Sigmoid colon (tissue), 7 donors: Measurements from ENCODE around the gene PPFIBP1. TPM values are rescaled to one million over a fixed set of nuclear protein-coding genes. Genes with fewer than 3 reads are reported as not detected.
"Not testable (repeated sequence)": the region's sequence is repeated elsewhere in the genome, so short reads cannot be mapped to it uniquely, and the experiment has no call there.

ENCODE experiments used
- DNase-seq: peaks from one replicate; pipeline ENCODE4 v3.0.0-alpha.2; 2019
- H3K27ac ChIP-seq, 4 donors: fragments of 200-600 bp; sonication (generic); one replicate each; pipeline ENCODE4 v1.5.1; 2016 to 2019; ENCODE audit warnings: mild to moderate bottlenecking in 1 of 4
- H3K27me3 ChIP-seq, 3 donors: fragments of 200-600 bp; sonication (generic); one replicate each; pipeline ENCODE4 v1.5.1; 2019; ENCODE audit warnings: mild to moderate bottlenecking in 1 of 3
- H3K36me3 ChIP-seq, 4 donors: fragments of 200-600 bp; sonication (generic); one replicate each; pipeline ENCODE4 v1.5.1; 2016 to 2019
- H3K4me1 ChIP-seq, 4 donors: fragments of 200-600 bp; sonication (generic); one replicate each; pipeline ENCODE4 v1.5.1; 2017 to 2019
- H3K4me3 ChIP-seq, 4 donors: fragments of 200-600 bp; sonication (generic); one replicate each; pipeline ENCODE4 v1.5.1; 2017 to 2019; ENCODE audit warnings: mild to moderate bottlenecking in 2 of 4, moderate library complexity in 1 of 4
- H3K9me3 ChIP-seq, 4 donors: fragments of 200-600 bp in 3 of 4; sonication (generic) in 3 of 4; one replicate each; pipeline versions ENCODE4 v1.5.1 to v1.6.1; 2013 to 2019
- CTCF ChIP-seq, 4 experiments: fragments of 450-650 bp in 3 of 4; fragments of 200-600 bp in 1 of 4; IDR thresholded peaks; one replicate each; pipeline ENCODE4 v1.5.1; 2016 to 2019; ENCODE audit warnings: antibody characterized with exemption in 4 of 4, mild to moderate bottlenecking in 3 of 4, moderate library complexity in 2 of 4
- EP300 ChIP-seq, 4 donors: sonication (generic); formaldehyde crosslinking; IDR thresholded peaks; one replicate each; pipeline ENCODE4 v1.6.1; 2017; ENCODE audit warnings: antibody characterized with exemption in 4 of 4
- POLR2A ChIP-seq, 2 donors: fragments of 450-650 bp; IDR thresholded peaks; one replicate each; pipeline ENCODE4 v1.6.1; 2016; ENCODE audit warnings: antibody characterized with exemption in 2 of 2, mild to moderate bottlenecking in 2 of 2, moderate library complexity in 2 of 2
- POLR2AphosphoS5 ChIP-seq, 4 donors: sonication (generic); formaldehyde crosslinking; IDR thresholded peaks; one replicate each; pipeline ENCODE4 v1.6.1; 2017; ENCODE audit warnings: antibody characterized with exemption in 4 of 4
- WGBS, 2 donors: extraction: QIAGEN DNeasy Blood & Tissue Kit; methylation state at CpG; one replicate each; pipeline ENCODE4 v1.1.7; 2013; 5-methylcytosine and 5-hydroxymethylcytosine counted together
- intact Hi-C: fragments of 100-400 bp; cut with DNase I; formaldehyde crosslinking; loops from one replicate; pipeline ENCODE4 v1.15.1; 2023
- polyA plus RNA-seq, 3 donors: library from polyadenylated mRNA; stranded (reverse); fragments of 200-250 nt; gene quantifications; one replicate each; pipeline ENCODE4 v1.2.3, GENCODE V29; 2013
- total RNA-seq, 4 donors: library from RNA; depleted of rRNA; stranded (reverse); fragments of >200 nt; gene quantifications; one replicate each; pipeline ENCODE4 v1.1.0, GENCODE V29; 2016
- donor health status: healthy with polysubstance abuse.
- donor health status: Bipolar disorder and iron deficiency.
- donor health status: healthy.

The PPFIBP1 gene
- total and polyA plus RNA-seq, 7 donors: 5.5 to 101 (median 65.3) TPM

GRCh38 chr12:27631813-27632491 is 107.9 kb downstream of the PPFIBP1 start:
- intact Hi-C loops: no loop called here
- H3K4me1 ChIP-seq: peaks cover 0 to 20% (median 10%) of the 10 kb centered on the region in 4 donors
- DNase-seq: no peak
- peaks cover 0 to 12% (median 0%) of the 10 kb centered on the region in 4 donors for H3K36me3 ChIP-seq
- no peaks in the 10 kb centered on the region for H3K27me3 ChIP-seq
- no peaks in the 10 kb centered on the region for H3K9me3 ChIP-seq
- no peak overlapping the region for H3K4me3 ChIP-seq
- TF ChIP-seq POLR2A (IDR thresholded peaks at IDR 0.05): no peak
- no peak for TF ChIP-seq EP300 (IDR thresholded peaks at IDR 0.05)
- TF ChIP-seq POLR2AphosphoS5 (IDR thresholded peaks at IDR 0.05): no peak
- no peak for TF ChIP-seq CTCF (IDR thresholded peaks at IDR 0.05)
- peak overlapping the region in 1 of 4 donors; percentile 8 for H3K27ac ChIP-seq
- 20 to 57% methylated on average over 2 of the region's 2 CpGs for WGBS, 2 donors

GRCh38 chr12:27635349-27635972 is 111.5 kb downstream of the PPFIBP1 start:
- 51 to 67% methylated on average over 7 of the region's 7 CpGs for WGBS, 2 donors
- no peak for DNase-seq
- H3K27me3 ChIP-seq: no peaks in the 10 kb centered on the region
- peak in 1 of 4 donors; percentile 13 for TF ChIP-seq POLR2AphosphoS5 (IDR thresholded peaks at IDR 0.05)
- no peak for TF ChIP-seq EP300 (IDR thresholded peaks at IDR 0.05)
- peak; percentile 54 to 64 (median 58) for TF ChIP-seq CTCF (IDR thresholded peaks at IDR 0.05)
- no peak overlapping the region for H3K27ac ChIP-seq
- peaks cover 0 to 20% (median 7%) of the 10 kb centered on the region in 4 donors for H3K4me1 ChIP-seq
- H3K4me3 ChIP-seq: no peak overlapping the region
- H3K9me3 ChIP-seq: no peaks in the 10 kb centered on the region
- intact Hi-C loops: loop anchor here (1.0 kb wide), 1 partner anchor 200 kb away; no protein-coding TSS in a partner anchor
- H3K36me3 ChIP-seq: peaks cover 0 to 14% (median 0%) of the 10 kb centered on the region in 4 donors

GRCh38 chr12:27636569-27636968 is 112.6 kb downstream of the PPFIBP1 start:
- H3K9me3 ChIP-seq, H3K27me3 ChIP-seq, H3K4me3 ChIP-seq, intact Hi-C loops, DNase-seq, H3K27ac ChIP-seq: not testable (repeated sequence)
- Histone ChIP-seq H3K36me3 (peaks cover 0 to 14% (median 0%) of the 10 kb centered on the region in 4 donors), H3K4me1 (peaks cover 0 to 15% (median 6%) of the 10 kb centered on the region in 4 donors)
- WGBS, 2 donors: 91 to 92% methylated on average over 4 of the region's 4 CpGs

GRCh38 chr12:27637524-27637923 is 113.5 kb downstream of the PPFIBP1 start:
- WGBS, 2 donors: 74 to 84% methylated on average over 1 of the region's 1 CpG
- DNase-seq: no peak
- intact Hi-C loops: no loop called here
- Histone ChIP-seq H3K9me3 (no peaks in the 10 kb centered on the region), H3K4me1 (peaks cover 0 to 6% (median 2%) of the 10 kb centered on the region in 4 donors), H3K27me3 (no peaks in the 10 kb centered on the region), H3K27ac (no peak overlapping the region), H3K36me3 (peaks cover 0 to 14% (median 0%) of the 10 kb centered on the region in 4 donors), H3K4me3 (no peak overlapping the region)
- TF ChIP-seq POLR2AphosphoS5 (IDR thresholded peaks at IDR 0.05): no peak
- no peak for TF ChIP-seq CTCF (IDR thresholded peaks at IDR 0.05)
- no peak for TF ChIP-seq EP300 (IDR thresholded peaks at IDR 0.05)
- no peak for TF ChIP-seq POLR2A (IDR thresholded peaks at IDR 0.05)

GRCh38 chr12:27639265-27639664 is 115.3 kb downstream of the PPFIBP1 start:
- Histone ChIP-seq H3K9me3 (no peaks in the 10 kb centered on the region), H3K27ac (no peak overlapping the region), H3K4me1 (peaks cover 0 to 3% (median 2%) of the 10 kb centered on the region in 4 donors), H3K27me3 (no peaks in the 10 kb centered on the region), H3K36me3 (peaks cover 0 to 12% (median 0%) of the 10 kb centered on the region in 4 donors), H3K4me3 (no peak overlapping the region)
- TF ChIP-seq POLR2AphosphoS5 (IDR thresholded peaks at IDR 0.05) (no peak), POLR2A (IDR thresholded peaks at IDR 0.05) (no peak), CTCF (IDR thresholded peaks at IDR 0.05) (no peak), EP300 (IDR thresholded peaks at IDR 0.05) (no peak)
- intact Hi-C loops: no loop called here
- DNase-seq: no peak
- 55 to 76% methylated on average over 3 of the region's 3 CpGs for WGBS, 2 donors

- 78 to 90% methylated on average over 7 of the region's 7 CpGs for WGBS, 2 donors
- H3K27ac ChIP-seq, DNase-seq, H3K4me3 ChIP-seq, H3K9me3 ChIP-seq, H3K4me1 ChIP-seq, H3K36me3 ChIP-seq, H3K27me3 ChIP-seq, intact Hi-C loops: not testable (repeated sequence)
Measured at GRCh38 chr12:27640566-27641200, 116.7 kb downstream of the PPFIBP1 start.

GRCh38 chr12:27642361-27642760 is 118.4 kb downstream of the PPFIBP1 start:
- 97% methylated on average over 4 of the region's 4 CpGs for WGBS, 2 donors
- not testable (repeated sequence) for H3K27ac ChIP-seq

More at GRCh38 chr12:27642361-27642760, 118.4 kb downstream of the PPFIBP1 start:
- H3K4me1 ChIP-seq, H3K36me3 ChIP-seq, intact Hi-C loops, H3K27me3 ChIP-seq, DNase-seq, H3K9me3 ChIP-seq, H3K4me3 ChIP-seq: not testable (repeated sequence)
